K562 (cell line): Measurements from ENCODE around the gene FIS1. TPM values are rescaled to one million over a fixed set of nuclear protein-coding genes. Genes with fewer than 3 reads are reported as not detected.

Source experiments
- ATAC-seq: fragments of 200-7000 bp; cut with Tn5 transposase; 3 replicates; pipeline ENCODE4 v1.9.1; 2020; ENCODE audit warnings: moderate library complexity
- BruUV-seq: library from RNA; stranded (reverse); fragments of 400-500 nt; replicated peaks from 2 replicates; lab custom pipeline; 2021; lab: Mats Ljungman, UMichigan
- CTCF ChIA-PET: fragments of 300-600 bp; formaldehyde crosslinking; extraction: SDS; loops from one replicate; lab custom pipeline; 2021; ENCODE audit warnings: low intra/inter-chr PET ratio; lab: Yijun Ruan, JAX
- POLR2A ChIA-PET: fragments of 300-600, 350-650 bp; sonication (Branson Sonifier 250); formaldehyde crosslinking; extraction: SDS; loops from one replicate; lab custom pipeline; 2021; ENCODE audit warnings: antibody characterized with exemption, inconsistent platforms; lab: Yijun Ruan, JAX
- DNase-seq, 4 experiments: peaks; one replicate each; pipeline versions ENCODE4 v3.0.0 to v3.0.0-alpha.2; 2011 to 2018; ENCODE audit warnings: low spot score in 3 of 4, mixed read lengths in 3 of 4; ENCODE audit errors: extremely low read depth in 1 of 4
- FAIRE-seq: peaks from 2 replicates; lab custom pipeline; 2011; peaks lifted over from hg19 to GRCh38; lab: Jason Lieb, UNC
- H2AFZ ChIP-seq: 2 replicates; pipeline ENCODE4 v1.6.0; 2011; ENCODE audit warnings: low read depth, low read length, control low read depth, inconsistent platforms
- H3K27ac ChIP-seq: fragments of 200-600 bp; 3 replicates; pipeline ENCODE4 v1.8.0; 2011; ENCODE audit warnings: low read depth, mild to moderate bottlenecking, control low read depth, inconsistent platforms, low read length, moderate library complexity, mixed read lengths; ENCODE audit errors: extremely low read depth
- H3K27me3 ChIP-seq, 2 experiments: fragments of 300-600 bp in 1 of 2; 2 replicates in 1 of 2; 3 replicates in 1 of 2; pipeline versions ENCODE4 v1.6.0 to v1.8.0; 2011; ENCODE audit warnings: inconsistent platforms in 2 of 2, low read length in 2 of 2, mild to moderate bottlenecking in 1 of 2, mixed read lengths in 1 of 2, moderate library complexity in 1 of 2; ENCODE audit not compliant: control insufficient read depth in 2 of 2, insufficient read depth in 2 of 2
- H3K36me3 ChIP-seq: fragments of 300-600 bp; 3 replicates; pipeline ENCODE4 v1.8.0; 2011; ENCODE audit warnings: mild to moderate bottlenecking, low read length, inconsistent platforms; ENCODE audit not compliant: control insufficient read depth, insufficient read depth
- H3K4me1 ChIP-seq, 2 experiments: fragments of 200-600 bp in 1 of 2; replicated peaks in 1 of 2; 2 replicates in 1 of 2; 3 replicates in 1 of 2; pipeline versions ENCODE4 v1.5.1 to v1.8.0; 2011; ENCODE audit warnings: inconsistent platforms in 2 of 2, low read length in 2 of 2, mild to moderate bottlenecking in 1 of 2, mixed read lengths in 1 of 2, moderate library complexity in 1 of 2; ENCODE audit not compliant: control insufficient read depth in 2 of 2, insufficient read depth in 2 of 2
- H3K4me2 ChIP-seq: 2 replicates; pipeline ENCODE4 v1.6.1; 2011; ENCODE audit warnings: low read length, control low read depth, inconsistent platforms, mixed read lengths; ENCODE audit not compliant: insufficient read depth
- H3K4me3 ChIP-seq: fragments of 200-600 bp; sonication (generic), shearing (Covaris generic); 2 replicates; pipeline ENCODE4 v1.5.1; 2016; ENCODE audit warnings: control low read depth, inconsistent platforms
- H3K79me2 ChIP-seq: fragments of 200-600 bp; 3 replicates; pipeline ENCODE4 v1.8.0; 2011; ENCODE audit warnings: low read length, inconsistent platforms; ENCODE audit not compliant: control insufficient read depth, insufficient read depth
- H3K9ac ChIP-seq, 2 experiments: 2 replicates each; pipeline versions ENCODE4 v1.6.0 to v1.6.1; 2011; ENCODE audit warnings: low read depth in 2 of 2, low read length in 2 of 2, control low read depth in 1 of 2, inconsistent platforms in 1 of 2, mild to moderate bottlenecking in 1 of 2, mixed read lengths in 1 of 2; ENCODE audit not compliant: insufficient read depth in 1 of 2
- H3K9me1 ChIP-seq: one replicate; pipeline ENCODE4 v1.6.0; 2011; ENCODE audit warnings: inconsistent platforms, mild to moderate bottlenecking, low read length, moderate library complexity; ENCODE audit not compliant: control insufficient read depth, insufficient read depth
- H3K9me3 ChIP-seq: replicated peaks from 2 replicates; pipeline ENCODE4 v1.5.1; 2011; ENCODE audit warnings: low read depth, low read length, inconsistent platforms; ENCODE audit not compliant: control insufficient read depth, insufficient read depth
- H4K20me1 ChIP-seq: replicated peaks from 2 replicates; pipeline ENCODE4 v1.6.1; 2011; ENCODE audit warnings: low read length, inconsistent platforms, mixed read lengths; ENCODE audit not compliant: control insufficient read depth, insufficient read depth
- CBX3 ChIP-seq, 2 experiments: IDR thresholded peaks; 1 replicate in 1 of 2; 2 replicates in 1 of 2; pipeline ENCODE4 v1.6.1; 2012; ENCODE audit warnings: inconsistent platforms in 2 of 2, low read length in 2 of 2, borderline replicate concordance in 1 of 2, control low read depth in 1 of 2
- CHD1 ChIP-seq: fragments of 200-600 bp; sonication (generic); IDR thresholded peaks from one replicate; pipeline ENCODE4 v1.6.1; 2012; ENCODE audit warnings: mild to moderate bottlenecking, moderate library complexity, low read length, inconsistent platforms
- ELF1 ChIP-seq: fragments of 200-800 bp; sonication (Bioruptor generic); IDR thresholded peaks from 2 replicates; pipeline ENCODE4 v1.6.1; 2016; ENCODE audit warnings: missing genetic modification characterization, missing compliant biosample characterization
- FIP1L1 ChIP-seq: fragments of 200-400 bp; formaldehyde crosslinking; IDR thresholded peaks from 2 replicates; pipeline ENCODE4 v1.6.1; 2018; ENCODE audit warnings: mild to moderate bottlenecking, low read depth, low read length; ENCODE audit not compliant: poor library complexity, severe bottlenecking
- FOSL1 ChIP-seq: fragments of 200-800 bp; sonication (Bioruptor generic); conservative IDR thresholded peaks from 2 replicates; pipeline ENCODE4 v1.6.1; 2016; ENCODE audit warnings: missing genetic modification characterization, missing compliant biosample characterization
- KAT8 ChIP-seq: fragments of 450-650 bp; IDR thresholded peaks from 2 replicates; pipeline ENCODE4 v1.6.1; 2016; ENCODE audit warnings: low read depth, mild to moderate bottlenecking
- PCBP2 ChIP-seq: fragments of 200-400 bp; formaldehyde crosslinking; IDR thresholded peaks from 2 replicates; pipeline ENCODE4 v1.6.1; 2018; ENCODE audit warnings: low read length, low read depth, mild to moderate bottlenecking, moderate library complexity; ENCODE audit not compliant: poor library complexity, severe bottlenecking
- XRCC5 ChIP-seq: fragments of 200-400 bp; formaldehyde crosslinking; IDR thresholded peaks from 2 replicates; pipeline ENCODE4 v1.6.1; 2017; ENCODE audit warnings: low read depth, mild to moderate bottlenecking, low read length
- YY1 ChIP-seq, 3 experiments: IDR thresholded peaks; 2 replicates each; pipeline ENCODE4 v1.6.1; 2011; ENCODE audit warnings: low read length in 2 of 3, mild to moderate bottlenecking in 2 of 3, moderate library complexity in 2 of 3, borderline replicate concordance in 1 of 3, control low read depth in 1 of 3, low read depth in 1 of 3; ENCODE audit not compliant: insufficient read depth in 3 of 3, insufficient replicate concordance in 2 of 3, control insufficient read depth in 1 of 3, insufficient read length in 1 of 3; ENCODE audit errors: extremely low read depth in 1 of 3
- WGBS: fragments of 100-300 bp; shearing (Covaris generic); methylation state at CpG from one replicate; pipeline ENCODE4 v1.1.6; 2016; ENCODE audit warnings: low coverage, mixed read lengths; ENCODE audit not compliant: insufficient coverage; ENCODE audit errors: missing lambda C conversion rate; 5-methylcytosine and 5-hydroxymethylcytosine counted together
- in situ Hi-C: fragments of 300-500 bp; cut with MboI; formaldehyde crosslinking; loops from 4 replicates; pipeline ENCODE4 v1.15.0; 2018; ENCODE audit warnings: inconsistent platforms, mixed read lengths
- intact Hi-C: fragments of 100-400 bp; cut with micrococcal nuclease; formaldehyde crosslinking; loops from 2 replicates; pipeline ENCODE4 v1.14.2; 2022
- polyA plus RNA-seq, 8 experiments: library from polyadenylated mRNA; depleted of rRNA in 4 of 8; stranded (reverse) in 5 of 8; unstranded in 3 of 8; fragments of >200 nt; fragmentation: Nextera tagmentation in 2 of 8; fragmentation: Illumina TruSeq in 1 of 8; extraction: Ambion mirVana in 2 of 8; extraction: Trizol in 1 of 8; gene quantifications; 2 replicates each; pipeline versions ENCODE4 v1.2.1 to v1.2.3, GENCODE V29; 2011 to 2014; ENCODE audit warnings: inconsistent platforms in 1 of 8, missing spikeins in 1 of 8
- total RNA-seq, 7 experiments: library from RNA; depleted of rRNA in 6 of 7; stranded (reverse); fragments of >200 nt in 6 of 7; fragmentation: Illumina TruSeq in 2 of 7; extraction: Trizol in 2 of 7; gene quantifications; 2 replicates each; pipeline versions ENCODE4 v1.2.1 to v1.2.3, GENCODE V29; 2011 to 2021; ENCODE audit warnings: low replicate concordance in 1 of 7
- TF ChIP-seq, protein P1 (sequence below): fragments of 450-650 bp; formaldehyde crosslinking; IDR thresholded peaks from 2 replicates; pipeline ENCODE4 v1.4.0; 2020; ENCODE audit warnings: mild to moderate bottlenecking
- TF ChIP-seq, protein P2 (sequence below), 3 experiments: fragments of 200-800 bp in 1 of 3; sonication (Bioruptor generic) in 1 of 3; sonication (generic) in 1 of 3; formaldehyde crosslinking in 1 of 3; IDR thresholded peaks; 2 replicates each; pipeline versions ENCODE4 v1.6.1 to v1.8.0; 2016 to 2022; ENCODE audit warnings: mild to moderate bottlenecking in 2 of 3, missing compliant biosample characterization in 2 of 3, missing genetic modification characterization in 2 of 3, missing genetic modification reagents in 1 of 3
- TF ChIP-seq, protein P3 (sequence below): fragments of 150-350 bp; IDR thresholded peaks from 2 replicates; pipeline ENCODE4 v1.6.1; 2014; ENCODE audit warnings: low read depth, mild to moderate bottlenecking, low read length, borderline replicate concordance

The FIS1 gene
- total and polyA plus RNA-seq, 9 of the 15 experiments (the other 6 are each of a cell fraction or from before 2014, with no cell fraction given): 86.0 to 257 (median 144) TPM

DNA sequence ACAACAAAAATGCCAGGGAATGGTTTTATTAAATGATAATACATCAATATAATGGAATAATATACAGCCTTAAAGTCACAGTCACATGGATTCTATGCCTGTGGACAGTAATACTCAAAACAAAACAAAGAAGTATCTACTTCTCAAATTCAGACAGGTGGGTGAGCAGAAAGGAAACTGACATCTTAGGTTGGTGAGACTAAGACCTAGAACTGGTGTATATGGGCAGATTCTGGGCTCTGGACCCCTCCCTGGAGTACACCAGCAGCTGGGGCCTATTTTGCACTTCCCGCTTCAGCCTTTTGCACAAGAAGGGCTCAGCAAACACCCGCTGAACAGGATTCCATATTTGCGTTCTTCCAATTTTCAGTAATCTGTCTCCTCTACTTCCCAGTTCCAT lies 5.4 kb upstream of the FIS1 start (continued):
- no peak for TF ChIP-seq ELF1 (tag)

DNA sequence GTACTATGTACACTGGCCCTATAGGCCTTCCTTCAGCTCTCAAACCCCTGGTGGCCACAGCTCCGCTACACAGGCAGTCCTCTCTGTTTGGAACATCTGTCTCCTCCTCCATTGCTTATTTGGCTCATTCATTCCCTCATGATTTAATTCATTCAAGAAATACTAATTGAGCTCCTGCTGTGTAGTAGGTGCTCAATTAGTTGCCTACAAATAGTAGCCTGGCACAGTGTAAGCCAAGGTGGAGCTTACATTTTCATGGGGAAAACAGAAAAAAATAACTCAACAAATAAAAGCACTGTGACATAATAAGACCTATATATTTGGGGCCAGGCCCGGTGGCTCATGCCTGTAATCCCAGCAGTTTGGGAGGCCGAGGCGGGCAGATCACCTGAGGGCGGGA lies 3.4 kb upstream of the FIS1 start:
- H3K4me2 ChIP-seq: no peak overlapping the region
- in situ Hi-C loops (no loop called here), intact Hi-C loops (no loop called here)
- ATAC-seq (no peak), FAIRE-seq (no peak)
- H3K36me3 ChIP-seq: peaks cover 38% of the 10 kb centered on the region
- no peak overlapping the region for H3K9ac ChIP-seq
- 92% methylated on average over 5 of the region's 5 CpGs for WGBS
- BruUV-seq: no TSS peak
- H3K27ac ChIP-seq: no peak overlapping the region
- no peaks in the 10 kb centered on the region for H3K27me3 ChIP-seq
- H2AFZ ChIP-seq: no peak overlapping the region
- peaks cover 66% of the 10 kb centered on the region for H3K79me2 ChIP-seq
- TF ChIP-seq, protein P1, sequence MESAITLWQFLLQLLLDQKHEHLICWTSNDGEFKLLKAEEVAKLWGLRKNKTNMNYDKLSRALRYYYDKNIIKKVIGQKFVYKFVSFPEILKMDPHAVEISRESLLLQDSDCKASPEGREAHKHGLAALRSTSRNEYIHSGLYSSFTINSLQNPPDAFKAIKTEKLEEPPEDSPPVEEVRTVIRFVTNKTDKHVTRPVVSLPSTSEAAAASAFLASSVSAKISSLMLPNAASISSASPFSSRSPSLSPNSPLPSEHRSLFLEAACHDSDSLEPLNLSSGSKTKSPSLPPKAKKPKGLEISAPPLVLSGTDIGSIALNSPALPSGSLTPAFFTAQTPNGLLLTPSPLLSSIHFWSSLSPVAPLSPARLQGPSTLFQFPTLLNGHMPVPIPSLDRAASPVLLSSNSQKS: no peak
- TF ChIP-seq CBX3 (IDR thresholded peaks at IDR 0.05; ENCODE audit: borderline replicate concordance in 1 of 2, low read length in 2 of 2) (no peak), XRCC5 (no peak), FIP1L1 (no peak), FOSL1 (tag) (no peak), YY1 (IDR thresholded peaks at IDR 0.05; ENCODE audit: borderline replicate concordance in 1 of 3, control insufficient read depth in 1 of 3, extremely low read depth in 1 of 3, insufficient read depth in 3 of 3, insufficient read length in 1 of 3, insufficient replicate concordance in 2 of 3, low read depth in 1 of 3, low read length in 2 of 3) (no peak), CHD1 (no peak), KAT8 (no peak), PCBP2 (no peak)
- TF ChIP-seq, protein P2, sequence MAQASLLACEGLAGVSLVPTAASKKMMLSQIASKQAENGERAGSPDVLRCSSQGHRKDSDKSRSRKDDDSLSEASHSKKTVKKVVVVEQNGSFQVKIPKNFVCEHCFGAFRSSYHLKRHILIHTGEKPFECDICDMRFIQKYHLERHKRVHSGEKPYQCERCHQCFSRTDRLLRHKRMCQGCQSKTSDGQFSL (CRISPR knock-in tag; IDR thresholded peaks at IDR 0.05): no peak
- TF ChIP-seq, protein P2 (tag; IDR thresholded peaks at IDR 0.05): no peak
- TF ChIP-seq, protein P3, sequence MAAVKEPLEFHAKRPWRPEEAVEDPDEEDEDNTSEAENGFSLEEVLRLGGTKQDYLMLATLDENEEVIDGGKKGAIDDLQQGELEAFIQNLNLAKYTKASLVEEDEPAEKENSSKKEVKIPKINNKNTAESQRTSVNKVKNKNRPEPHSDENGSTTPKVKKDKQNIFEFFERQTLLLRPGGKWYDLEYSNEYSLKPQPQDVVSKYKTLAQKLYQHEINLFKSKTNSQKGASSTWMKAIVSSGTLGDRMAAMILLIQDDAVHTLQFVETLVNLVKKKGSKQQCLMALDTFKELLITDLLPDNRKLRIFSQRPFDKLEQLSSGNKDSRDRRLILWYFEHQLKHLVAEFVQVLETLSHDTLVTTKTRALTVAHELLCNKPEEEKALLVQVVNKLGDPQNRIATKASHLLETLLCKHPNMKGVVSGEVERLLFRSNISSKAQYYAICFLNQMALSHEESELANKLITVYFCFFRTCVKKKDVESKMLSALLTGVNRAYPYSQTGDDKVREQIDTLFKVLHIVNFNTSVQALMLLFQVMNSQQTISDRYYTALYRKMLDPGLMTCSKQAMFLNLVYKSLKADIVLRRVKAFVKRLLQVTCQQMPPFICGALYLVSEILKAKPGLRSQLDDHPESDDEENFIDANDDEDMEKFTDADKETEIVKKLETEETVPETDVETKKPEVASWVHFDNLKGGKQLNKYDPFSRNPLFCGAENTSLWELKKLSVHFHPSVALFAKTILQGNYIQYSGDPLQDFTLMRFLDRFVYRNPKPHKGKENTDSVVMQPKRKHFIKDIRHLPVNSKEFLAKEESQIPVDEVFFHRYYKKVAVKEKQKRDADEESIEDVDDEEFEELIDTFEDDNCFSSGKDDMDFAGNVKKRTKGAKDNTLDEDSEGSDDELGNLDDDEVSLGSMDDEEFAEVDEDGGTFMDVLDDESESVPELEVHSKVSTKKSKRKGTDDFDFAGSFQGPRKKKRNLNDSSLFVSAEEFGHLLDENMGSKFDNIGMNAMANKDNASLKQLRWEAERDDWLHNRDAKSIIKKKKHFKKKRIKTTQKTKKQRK: no peak
- TF ChIP-seq, all 486 proteins: peak for 0
- ChIA-PET POLR2A (interaction anchor here (1.1 kb wide), 1 partner anchor 35 kb away, joined by 4 read pairs; no protein-coding TSS in a partner anchor), CTCF (no interaction called here)
- Histone ChIP-seq H3K4me1 (peaks cover 13 to 39% of the 10 kb centered on the region in 2 experiments; a peak in 4 of 5 replicates), H4K20me1 (0 out of 2 replicates have a peak, but pooled peaks cover 4% of the 10 kb centered on the region), H3K9me1 (peaks cover 3% of the 10 kb centered on the region), H3K4me3 (no peak overlapping the region), H3K9me3 (peaks cover 8% of the 10 kb centered on the region)
- DNase-seq: peak in 2 of 4 experiments; percentile 13 to 17
